Epidermal melanocyte (primary cell): ENCODE measurements around the gene COX8C.
"Not testable (repeated sequence)": the region's sequence is repeated elsewhere in the genome, so short reads cannot be mapped to it uniquely, and the experiment has no call there.

Experiments used
- DNase-seq: peaks from one replicate; pipeline ENCODE4 v3.0.0; 2011; ENCODE audit warnings: low spot score; ENCODE audit not compliant: insufficient read length

Gene COX8C

DNA sequence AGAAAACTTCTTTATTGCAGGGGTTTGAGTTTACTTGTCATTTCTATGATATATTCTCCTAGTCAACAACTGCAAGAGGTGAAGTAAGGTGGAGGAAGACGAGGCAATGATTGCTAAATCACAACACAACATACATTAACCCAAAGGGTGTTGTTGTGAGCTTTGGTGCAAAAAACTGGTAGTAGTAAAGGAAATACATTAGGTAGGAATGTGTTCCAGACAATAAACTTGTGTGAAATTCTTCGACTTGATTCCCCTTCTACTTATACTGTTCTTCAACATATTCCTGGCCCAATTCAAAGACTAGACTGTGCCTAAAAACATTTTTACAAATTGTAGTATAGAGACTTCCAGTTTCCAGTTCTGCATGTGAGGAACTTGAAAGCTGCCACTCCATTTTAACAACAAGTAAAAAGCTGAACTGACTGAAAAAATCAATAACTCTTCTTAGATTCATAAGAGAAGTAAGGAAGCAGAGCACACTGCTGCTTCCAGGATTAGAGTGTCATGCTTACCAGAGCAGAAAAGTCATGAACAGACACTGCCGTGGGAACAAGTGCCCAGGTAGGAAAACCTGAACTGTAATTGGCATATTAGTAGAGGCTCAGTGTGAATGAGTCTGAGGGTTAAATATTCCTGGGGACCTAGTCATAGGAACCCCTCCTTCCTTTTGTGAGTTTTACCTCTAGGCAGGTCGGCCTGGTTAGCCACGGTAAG, 22.2 kb downstream of the COX8C start:
- DNase-seq = no peak

- no peak for DNase-seq
Measured at GRCh38 chr14:93369713-93370266, 22.8 kb downstream of the COX8C start.

DNA sequence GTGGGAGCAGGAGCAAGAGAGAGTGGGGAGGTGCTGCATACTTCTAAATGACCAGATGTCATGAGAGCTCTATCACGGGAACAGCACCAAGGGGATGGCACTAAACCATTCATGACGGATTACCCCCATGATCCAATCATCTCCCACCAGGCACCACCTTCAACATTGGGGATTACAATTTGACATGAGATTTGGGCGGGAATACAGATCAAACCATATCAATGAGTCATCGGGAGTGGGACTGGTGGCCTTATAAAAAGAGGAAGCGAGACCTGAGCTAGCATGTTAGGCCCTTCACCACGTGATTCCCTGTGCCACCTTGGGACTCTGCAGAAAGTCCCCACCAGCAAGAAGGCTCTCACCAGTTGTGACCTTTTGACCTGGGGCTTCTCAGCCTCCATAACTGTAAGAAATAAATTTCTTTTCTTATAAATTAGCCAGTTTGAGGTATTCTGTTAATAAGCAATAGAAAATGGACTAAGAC, 28.7 kb downstream of the COX8C start:
- no peak for DNase-seq

DNA sequence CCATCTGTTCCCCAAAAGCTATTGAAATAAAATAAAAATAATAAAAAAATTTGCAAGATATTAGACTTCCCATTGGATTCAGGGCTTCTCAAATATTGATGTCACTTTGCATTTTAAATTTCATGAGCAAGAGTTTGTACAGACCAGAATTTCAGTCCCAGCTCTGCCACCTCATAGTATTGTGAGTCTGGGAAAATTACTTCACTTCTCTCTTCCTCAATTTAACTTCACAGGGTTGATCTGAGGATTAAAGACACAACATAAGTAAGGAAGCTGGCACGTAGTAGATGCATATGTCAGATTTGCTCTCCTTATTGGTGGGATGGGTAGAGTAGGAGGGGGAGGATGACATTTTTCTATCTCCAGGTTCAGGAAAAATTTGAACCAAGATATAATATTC, 32.8 kb downstream of the COX8C start:
- no peak for DNase-seq

GRCh38 chr14:93381644-93382043, 34.7 kb downstream of the COX8C start:
- no peak for DNase-seq

- DNase-seq = not testable (repeated sequence)
Measured at GRCh38 chr14:93384256-93384655, 37.3 kb downstream of the COX8C start.

GRCh38 chr14:93395231-93395630, 48.2 kb downstream of the COX8C start:
- DNase-seq = no peak

GRCh38 chr14:93396456-93396855, 49.5 kb downstream of the COX8C start:
- DNase-seq = no peak
